IMR-90 (cell line): ENCODE results near the gene MFNG. TPM values are rescaled to one million over a fixed set of nuclear protein-coding genes. Genes with fewer than 3 reads are reported as not detected.

Experiments used
- ATAC-seq: fragments of 200-7000 bp; cut with Tn5 transposase; 2 replicates; pipeline ENCODE4 v1.9.1; 2020; ENCODE audit warnings: low read depth, mild to moderate bottlenecking, moderate library complexity
- BruUV-seq: library from RNA; stranded (reverse); fragments of 400-500 nt; replicated peaks from 2 replicates; lab custom pipeline; 2021; lab: Mats Ljungman, UMichigan
- CTCF ChIA-PET: fragments of 300-600 bp; formaldehyde crosslinking; extraction: SDS; loops from one replicate; lab custom pipeline; 2021; ENCODE audit warnings: antibody characterized with exemption; lab: Yijun Ruan, JAX
- POLR2A ChIA-PET: fragments of 300-600 bp; sonication (Branson Sonifier 250); formaldehyde crosslinking; loops from one replicate; lab custom pipeline; 2022; ENCODE audit warnings: antibody characterized with exemption; ENCODE audit not compliant: unreplicated experiment; lab: Charles Lee
- DNase-seq: peaks from one replicate; pipeline ENCODE4 v3.0.0; 2013
- H2AFZ ChIP-seq: replicated peaks from 2 replicates; pipeline ENCODE3; 2013; ENCODE audit warnings: low read length, mild to moderate bottlenecking; ENCODE audit not compliant: poor library complexity
- H2AK5ac ChIP-seq: 2 replicates; pipeline ENCODE4 v1.6.1; 2013; ENCODE audit warnings: low read depth, low read length, inconsistent platforms
- H2AK9ac ChIP-seq: replicated peaks from 2 replicates; pipeline ENCODE3; 2013; ENCODE audit warnings: mild to moderate bottlenecking, low read depth, low read length, moderate library complexity; ENCODE audit not compliant: poor library complexity
- H2BK120ac ChIP-seq: 2 replicates; pipeline ENCODE4 v1.6.1; 2013; ENCODE audit warnings: low read depth, low read length, inconsistent platforms
- H2BK15ac ChIP-seq: 3 replicates; pipeline ENCODE4 v1.6.1; 2013; ENCODE audit warnings: low read depth, low read length, inconsistent platforms
- H2BK20ac ChIP-seq: 2 replicates; pipeline ENCODE4 v1.6.1; 2013; ENCODE audit warnings: low read depth, mild to moderate bottlenecking, inconsistent platforms, low read length, moderate library complexity
- H2BK5ac ChIP-seq: 2 replicates; pipeline ENCODE4 v1.6.1; 2013; ENCODE audit warnings: mild to moderate bottlenecking, low read depth, low read length, inconsistent platforms; ENCODE audit not compliant: poor library complexity, severe bottlenecking
- H3K14ac ChIP-seq: replicated peaks from 2 replicates; pipeline ENCODE4 v1.6.1; 2013; ENCODE audit warnings: low read depth, low read length, inconsistent platforms
- H3K18ac ChIP-seq: 2 replicates; pipeline ENCODE4 v1.6.1; 2013; ENCODE audit warnings: low read depth, low read length, control low read depth
- H3K23ac ChIP-seq: 2 replicates; pipeline ENCODE4 v1.6.1; 2013; ENCODE audit warnings: low read depth, low read length, inconsistent platforms
- H3K27ac ChIP-seq: 2 replicates; pipeline ENCODE4 v1.5.1; 2013; ENCODE audit warnings: mild to moderate bottlenecking, control low read depth, low read length; ENCODE audit not compliant: insufficient read depth
- H3K27me3 ChIP-seq: 2 replicates; pipeline ENCODE4 v1.6.1; 2013; ENCODE audit warnings: low read length; ENCODE audit not compliant: control insufficient read depth, insufficient read depth
- H3K36me3 ChIP-seq: 2 replicates; pipeline ENCODE4 v1.6.1; 2013; ENCODE audit warnings: low read length, mixed read lengths; ENCODE audit not compliant: control insufficient read depth, insufficient read depth
- H3K4ac ChIP-seq: 2 replicates; pipeline ENCODE4 v1.6.1; 2013; ENCODE audit warnings: low read depth, low read length, inconsistent platforms
- H3K4me1 ChIP-seq: 2 replicates; pipeline ENCODE4 v1.6.1; 2013; ENCODE audit warnings: low read length, mixed read lengths; ENCODE audit not compliant: control insufficient read depth, insufficient read depth
- H3K4me2 ChIP-seq: 2 replicates; pipeline ENCODE4 v1.6.1; 2013; ENCODE audit warnings: low read depth, mild to moderate bottlenecking, control low read depth, low read length, moderate library complexity
- H3K4me3 ChIP-seq: 2 replicates; pipeline ENCODE4 v1.5.1; 2013; ENCODE audit warnings: low read depth, mild to moderate bottlenecking, control low read depth, low read length, moderate library complexity; ENCODE audit not compliant: insufficient read depth
- H3K56ac ChIP-seq: 2 replicates; pipeline ENCODE4 v1.6.1; 2013; ENCODE audit warnings: low read length, inconsistent platforms; ENCODE audit not compliant: insufficient read depth; ENCODE audit errors: extremely low read depth
- H3K79me1 ChIP-seq, 2 experiments: 2 replicates each; pipeline ENCODE4 v1.6.1; 2013; ENCODE audit warnings: low read length in 2 of 2, inconsistent platforms in 1 of 2, low read depth in 1 of 2
- H3K9ac ChIP-seq: 2 replicates; pipeline ENCODE4 v1.6.1; 2013; ENCODE audit warnings: low read depth, low read length, control low read depth
- H3K9me1 ChIP-seq: 2 replicates; pipeline ENCODE4 v1.6.1; 2013; ENCODE audit warnings: low read length, inconsistent platforms; ENCODE audit not compliant: insufficient read depth
- H3K9me3 ChIP-seq: 2 replicates; pipeline ENCODE4 v1.6.1; 2013; ENCODE audit warnings: low read length; ENCODE audit not compliant: control insufficient read depth, insufficient read depth
- H4K20me1 ChIP-seq: 2 replicates; pipeline ENCODE4 v1.6.1; 2013; ENCODE audit warnings: low read length, inconsistent platforms; ENCODE audit not compliant: insufficient read depth
- H4K5ac ChIP-seq: 2 replicates; pipeline ENCODE4 v1.6.1; 2013; ENCODE audit warnings: mild to moderate bottlenecking, low read depth, low read length, control low read depth
- H4K8ac ChIP-seq, 2 experiments: 2 replicates each; pipeline ENCODE4 v1.6.1; 2013; ENCODE audit warnings: low read depth in 2 of 2, low read length in 2 of 2, control low read depth in 1 of 2, inconsistent platforms in 1 of 2
- H4K91ac ChIP-seq: 2 replicates; pipeline ENCODE4 v1.6.1; 2013; ENCODE audit warnings: low read depth, low read length, inconsistent platforms; ENCODE audit not compliant: insufficient read depth
- BHLHE40 ChIP-seq: fragments of 150-350 bp; IDR thresholded peaks from 2 replicates; pipeline ENCODE4 v1.6.1; 2016; ENCODE audit warnings: mild to moderate bottlenecking, low read depth, low read length
- CEBPB ChIP-seq: IDR thresholded peaks from 2 replicates; pipeline ENCODE4 v1.6.1; 2012; ENCODE audit warnings: low read depth, low read length, improper control_type of control experiment
- CHD1 ChIP-seq: IDR thresholded peaks from 2 replicates; pipeline ENCODE4 v1.6.1; 2012; ENCODE audit warnings: low read depth, low read length, improper control_type of control experiment
- FOS ChIP-seq: fragments of 150-350 bp; IDR thresholded peaks from 2 replicates; pipeline ENCODE4 v1.6.1; 2016; ENCODE audit warnings: low read depth, low read length
- MAFK ChIP-seq: IDR thresholded peaks from 2 replicates; pipeline ENCODE4 v1.6.1; 2012; ENCODE audit warnings: low read depth, low read length, improper control_type of control experiment
- MAZ ChIP-seq: IDR thresholded peaks from 2 replicates; pipeline ENCODE4 v1.6.1; 2012; ENCODE audit warnings: low read depth, mild to moderate bottlenecking, low read length, improper control_type of control experiment, moderate library complexity, borderline replicate concordance
- MXI1 ChIP-seq: IDR thresholded peaks from 2 replicates; pipeline ENCODE4 v1.6.1; 2012; ENCODE audit warnings: low read depth, mild to moderate bottlenecking, low read length, moderate library complexity, borderline replicate concordance
- NFE2L2 ChIP-seq: fragments of 150-350 bp; IDR thresholded peaks from 2 replicates; pipeline ENCODE4 v1.6.1; 2016; ENCODE audit warnings: low read depth, mild to moderate bottlenecking, low read length
- POLR2A ChIP-seq: IDR thresholded peaks from 2 replicates; pipeline ENCODE4 v1.6.1; 2012; ENCODE audit warnings: mild to moderate bottlenecking, low read depth, low read length
- RAD21 ChIP-seq: IDR thresholded peaks from 2 replicates; pipeline ENCODE4 v1.6.1; 2012; ENCODE audit warnings: low read length, improper control_type of control experiment
- RCOR1 ChIP-seq: IDR thresholded peaks from 2 replicates; pipeline ENCODE4 v1.6.1; 2012; ENCODE audit warnings: mild to moderate bottlenecking, low read length, improper control_type of control experiment; ENCODE audit not compliant: insufficient replicate concordance
- RFX5 ChIP-seq: IDR thresholded peaks from 2 replicates; pipeline ENCODE4 v1.8.0; 2012; ENCODE audit warnings: low read depth, mild to moderate bottlenecking, low read length, moderate library complexity
- SMC3 ChIP-seq: fragments of 150-350 bp; IDR thresholded peaks from 2 replicates; pipeline ENCODE4 v1.6.1; 2016; ENCODE audit warnings: low read depth, mild to moderate bottlenecking, antibody characterized with exemption, low read length, moderate library complexity
- WGBS, 2 experiments: methylation state at CpG; one replicate each; pipeline versions ENCODE4 v1.1.5 to v1.1.7; 2013; ENCODE audit warnings: missing lambda C conversion rate in 2 of 2; ENCODE audit not compliant: insufficient read length in 1 of 2; ENCODE audit errors: extremely low coverage in 2 of 2; 5-methylcytosine and 5-hydroxymethylcytosine counted together
- dilution Hi-C: fragments of 300-500 bp; cut with HindIII; formaldehyde crosslinking; loops from one replicate; pipeline ENCODE4 v1.14.3; 2018; ENCODE audit warnings: low sequenced_read_pairs; ENCODE audit not compliant: unreplicated experiment
- in situ Hi-C: fragments of 300-500 bp; cut with MboI; formaldehyde crosslinking; loops from 3 replicates; pipeline ENCODE4 v1.14.3; 2019; ENCODE audit warnings: low sequenced_read_pairs, inconsistent platforms, mixed read lengths
- intact Hi-C: fragments of 100-400 bp; cut with micrococcal nuclease; formaldehyde crosslinking; loops from 2 replicates; pipeline ENCODE4 v1.10.0; 2022
- polyA plus RNA-seq, 3 experiments: library from polyadenylated mRNA; depleted of rRNA; stranded (reverse); fragments of >200 nt; gene quantifications; 2 replicates each; pipeline ENCODE4 v1.2.3, GENCODE V29; 2012; ENCODE audit warnings: low replicate concordance in 1 of 3
- total RNA-seq: library from RNA; depleted of rRNA; stranded (reverse); fragments of >200 nt; gene quantifications from 2 replicates; pipeline ENCODE4 v1.2.3, GENCODE V29; 2012
- TF ChIP-seq, protein P1 (sequence below): conservative IDR thresholded peaks from 2 replicates; pipeline ENCODE4 v1.5.1; 2012; ENCODE audit warnings: mild to moderate bottlenecking, low read depth, low read length, improper control_type of control experiment
- TF ChIP-seq, protein P2 (sequence below): fragments of 150-350 bp; IDR thresholded peaks from 2 replicates; pipeline ENCODE4 v1.6.1; 2017; ENCODE audit warnings: mild to moderate bottlenecking, antibody characterized with exemption, low read length, low read depth
- TF ChIP-seq, protein P3 (sequence below): fragments of 150-350 bp; IDR thresholded peaks from 2 replicates; pipeline ENCODE4 v1.6.1; 2016; ENCODE audit warnings: low read depth, mild to moderate bottlenecking, low read length, moderate library complexity, borderline replicate concordance

The MFNG gene
- total and polyA plus RNA-seq, 2 of the 4 experiments (the other 2 are of a cell fraction), result 0.15 TPM; not detected in 1

DNA sequence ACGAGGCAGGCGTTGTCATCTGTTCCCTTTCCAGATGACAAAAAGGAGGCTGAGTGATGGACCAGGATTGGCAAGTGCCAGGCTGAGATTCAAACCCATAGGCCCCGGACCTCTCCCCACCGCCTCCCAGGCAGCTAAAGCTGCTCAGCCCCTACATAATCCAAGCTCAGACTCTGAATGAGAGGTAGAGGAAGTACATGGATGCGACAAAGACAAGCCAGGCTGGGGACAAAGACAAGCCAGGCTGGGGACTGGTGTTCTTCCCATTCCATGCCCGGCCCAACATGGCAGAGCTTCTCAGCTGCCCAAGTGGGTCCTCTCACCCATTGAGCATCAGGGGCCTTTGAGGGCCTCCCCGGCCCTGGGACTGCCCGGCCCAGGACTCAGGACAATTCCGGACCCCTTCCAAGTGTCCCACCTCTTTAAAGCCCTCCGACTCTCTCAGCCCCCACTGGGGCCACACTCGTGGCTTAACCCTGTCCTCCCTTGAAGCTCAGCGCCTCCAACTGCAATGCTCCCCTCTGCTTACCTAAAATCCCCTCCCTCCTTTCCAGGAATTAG is 4.8 kb downstream of the MFNG start:
- CTCF ChIA-PET, result no interaction called here
- POLR2A ChIA-PET, result no interaction called here
- H2AK5ac ChIP-seq, result no peak overlapping the region
- H2BK20ac ChIP-seq, result no peak overlapping the region
- in situ Hi-C loops (no loop called here), intact Hi-C loops (no loop called here), dilution Hi-C loops (no loop called here)
- BruUV-seq, result no TSS peak
- H2BK120ac ChIP-seq, result no peak overlapping the region
- no peak overlapping the region for H3K14ac ChIP-seq
- no peaks in the 10 kb centered on the region for H4K20me1 ChIP-seq
- no peak overlapping the region for H4K8ac ChIP-seq
- TF ChIP-seq SMC3, result no peak
- TF ChIP-seq CEBPB, result no peak
- no peak for TF ChIP-seq MAFK
- TF ChIP-seq, protein P1, sequence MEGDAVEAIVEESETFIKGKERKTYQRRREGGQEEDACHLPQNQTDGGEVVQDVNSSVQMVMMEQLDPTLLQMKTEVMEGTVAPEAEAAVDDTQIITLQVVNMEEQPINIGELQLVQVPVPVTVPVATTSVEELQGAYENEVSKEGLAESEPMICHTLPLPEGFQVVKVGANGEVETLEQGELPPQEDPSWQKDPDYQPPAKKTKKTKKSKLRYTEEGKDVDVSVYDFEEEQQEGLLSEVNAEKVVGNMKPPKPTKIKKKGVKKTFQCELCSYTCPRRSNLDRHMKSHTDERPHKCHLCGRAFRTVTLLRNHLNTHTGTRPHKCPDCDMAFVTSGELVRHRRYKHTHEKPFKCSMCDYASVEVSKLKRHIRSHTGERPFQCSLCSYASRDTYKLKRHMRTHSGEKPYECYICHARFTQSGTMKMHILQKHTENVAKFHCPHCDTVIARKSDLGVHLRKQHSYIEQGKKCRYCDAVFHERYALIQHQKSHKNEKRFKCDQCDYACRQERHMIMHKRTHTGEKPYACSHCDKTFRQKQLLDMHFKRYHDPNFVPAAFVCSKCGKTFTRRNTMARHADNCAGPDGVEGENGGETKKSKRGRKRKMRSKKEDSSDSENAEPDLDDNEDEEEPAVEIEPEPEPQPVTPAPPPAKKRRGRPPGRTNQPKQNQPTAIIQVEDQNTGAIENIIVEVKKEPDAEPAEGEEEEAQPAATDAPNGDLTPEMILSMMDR, result no peak
- no peak for TF ChIP-seq NFE2L2
- no peak for TF ChIP-seq POLR2A
- TF ChIP-seq RFX5, result no peak
- no peak for TF ChIP-seq BHLHE40
- TF ChIP-seq, protein P2, sequence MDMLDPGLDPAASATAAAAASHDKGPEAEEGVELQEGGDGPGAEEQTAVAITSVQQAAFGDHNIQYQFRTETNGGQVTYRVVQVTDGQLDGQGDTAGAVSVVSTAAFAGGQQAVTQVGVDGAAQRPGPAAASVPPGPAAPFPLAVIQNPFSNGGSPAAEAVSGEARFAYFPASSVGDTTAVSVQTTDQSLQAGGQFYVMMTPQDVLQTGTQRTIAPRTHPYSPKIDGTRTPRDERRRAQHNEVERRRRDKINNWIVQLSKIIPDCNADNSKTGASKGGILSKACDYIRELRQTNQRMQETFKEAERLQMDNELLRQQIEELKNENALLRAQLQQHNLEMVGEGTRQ, result no peak
- TF ChIP-seq CHD1, result no peak
- TF ChIP-seq MXI1, result no peak
- TF ChIP-seq FOS, result no peak
- TF ChIP-seq MAZ, result no peak
- TF ChIP-seq RAD21, result no peak
- TF ChIP-seq, protein P3, sequence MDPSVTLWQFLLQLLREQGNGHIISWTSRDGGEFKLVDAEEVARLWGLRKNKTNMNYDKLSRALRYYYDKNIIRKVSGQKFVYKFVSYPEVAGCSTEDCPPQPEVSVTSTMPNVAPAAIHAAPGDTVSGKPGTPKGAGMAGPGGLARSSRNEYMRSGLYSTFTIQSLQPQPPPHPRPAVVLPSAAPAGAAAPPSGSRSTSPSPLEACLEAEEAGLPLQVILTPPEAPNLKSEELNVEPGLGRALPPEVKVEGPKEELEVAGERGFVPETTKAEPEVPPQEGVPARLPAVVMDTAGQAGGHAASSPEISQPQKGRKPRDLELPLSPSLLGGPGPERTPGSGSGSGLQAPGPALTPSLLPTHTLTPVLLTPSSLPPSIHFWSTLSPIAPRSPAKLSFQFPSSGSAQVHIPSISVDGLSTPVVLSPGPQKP, result no peak
- no peak for TF ChIP-seq RCOR1
- H3K27ac ChIP-seq, result no peak overlapping the region
- no peak overlapping the region for H3K4me3 ChIP-seq
- 74% methylated on average over 3 of the region's 12 CpGs; no CpG with 5 or more reads in 1 of the 2 experiments for WGBS, 2 experiments
- H2AFZ ChIP-seq, result no peak overlapping the region
- no peak overlapping the region for H2AK9ac ChIP-seq
- H2BK15ac ChIP-seq, result no peak overlapping the region
- peaks cover 7% of the 10 kb centered on the region for H3K4me1 ChIP-seq
- peaks cover 21% of the 10 kb centered on the region for H3K27me3 ChIP-seq
- DNase-seq, result no peak
- no peak overlapping the region for H3K4ac ChIP-seq
- no peak overlapping the region for H3K23ac ChIP-seq
- no peak for ATAC-seq
- H3K56ac ChIP-seq, result no peak overlapping the region
- H3K79me1 ChIP-seq, result no peaks in the 10 kb centered on the region
- no peak overlapping the region for H4K91ac ChIP-seq
- no peaks in the 10 kb centered on the region for H3K36me3 ChIP-seq
- H3K9me3 ChIP-seq, result no peaks in the 10 kb centered on the region
- H3K4me2 ChIP-seq, result no peak overlapping the region
- H3K18ac ChIP-seq, result no peak overlapping the region
- H3K9me1 ChIP-seq, result no peaks in the 10 kb centered on the region
- no peak overlapping the region for H3K9ac ChIP-seq
- no peak overlapping the region for H4K5ac ChIP-seq
- no peak overlapping the region for H2BK5ac ChIP-seq
